ENCODE results near the gene EXOC4.
"Not testable (repeated sequence)": the region's sequence is repeated elsewhere in the genome, so short reads cannot be mapped to it uniquely, and the experiment has no call there.

Gene EXOC4

DNA sequence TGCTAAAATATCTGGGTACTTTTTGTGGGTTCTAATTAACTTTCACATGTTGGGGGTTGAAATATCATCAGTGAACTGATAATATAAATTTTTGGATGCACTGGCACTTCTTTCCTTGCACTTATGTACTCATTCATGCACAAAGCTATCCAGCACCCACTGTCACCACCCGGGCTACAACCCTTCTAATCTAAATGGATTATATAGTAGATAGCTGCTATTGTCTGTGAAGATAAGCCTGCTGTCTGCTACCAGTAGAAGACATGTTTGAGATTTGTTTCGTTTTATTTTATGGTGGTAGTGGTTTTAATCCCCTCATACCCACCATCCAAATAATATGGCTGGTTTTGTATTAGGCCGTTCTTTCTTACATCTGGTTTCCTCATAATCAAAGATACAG lies 520.7 kb downstream of the EXOC4 start:
- no peak for DNase-seq

DNA sequence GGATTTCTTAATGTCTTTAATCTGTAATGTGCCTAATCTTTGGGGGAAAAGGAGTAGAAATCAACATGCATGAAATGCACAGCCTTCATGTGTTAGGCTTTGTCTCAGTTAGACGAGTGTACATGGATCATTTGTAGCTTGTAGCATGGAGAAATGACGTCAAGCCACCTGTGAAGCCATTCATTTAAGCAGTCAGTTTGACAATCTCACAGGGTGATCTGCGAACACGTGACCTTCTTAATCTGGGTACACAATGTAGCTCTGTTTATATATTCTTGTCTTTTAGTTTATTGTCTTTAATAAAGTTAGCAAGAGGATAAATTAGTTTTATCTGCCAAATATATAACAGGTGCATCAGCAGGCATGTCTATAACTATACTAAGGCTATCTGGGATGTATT lies 522.3 kb downstream of the EXOC4 start:
- DNase-seq = no peak

GRCh38 chr7:133776266-133776665 lies 523.4 kb downstream of the EXOC4 start:
- no peak for DNase-seq

- no peak for DNase-seq
Measured at GRCh38 chr7:133777701-133778100, 524.8 kb downstream of the EXOC4 start.

- no peak for DNase-seq
Measured at GRCh38 chr7:133778472-133778871, 525.6 kb downstream of the EXOC4 start.

DNA sequence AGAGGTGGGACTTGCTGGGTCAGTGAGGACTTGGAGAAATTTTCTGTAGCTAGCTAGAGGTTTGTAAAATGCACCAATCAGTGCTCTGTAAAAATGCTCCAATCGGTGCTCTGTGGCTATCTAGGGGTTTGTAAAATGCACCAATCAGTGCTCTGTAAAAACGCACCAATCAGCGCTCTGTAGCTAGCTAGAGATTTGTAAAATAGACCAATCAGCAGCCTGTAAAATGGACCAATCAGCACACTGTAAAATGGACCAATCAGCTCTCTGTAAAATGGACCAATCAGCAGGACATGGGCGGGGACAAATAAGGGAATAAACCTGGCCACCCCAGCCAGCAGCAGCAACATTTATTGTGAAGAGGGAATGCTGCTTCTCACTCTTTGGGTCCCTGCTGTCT lies 526.7 kb downstream of the EXOC4 start:
- not testable (repeated sequence) for DNase-seq

DNA sequence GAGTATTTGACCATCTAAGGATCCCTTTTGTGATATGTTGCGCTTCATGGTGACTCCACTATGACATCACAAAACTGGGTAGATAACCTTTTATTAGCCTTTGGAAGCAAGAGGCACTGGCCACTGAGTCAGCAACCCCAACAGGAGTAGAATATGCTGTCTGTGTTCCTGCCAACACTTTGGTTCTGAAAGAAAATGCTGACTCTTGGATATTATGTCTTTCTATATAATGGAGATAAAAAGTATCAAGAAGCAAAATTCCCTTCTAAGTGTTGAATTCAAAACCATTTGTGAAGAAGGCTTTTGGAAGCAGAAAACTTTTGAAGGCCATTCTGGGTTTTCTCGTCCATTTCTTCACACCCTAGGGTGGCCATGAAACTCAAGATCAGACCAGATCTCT lies 528.0 kb downstream of the EXOC4 start:
- DNase-seq = no peak

DNA sequence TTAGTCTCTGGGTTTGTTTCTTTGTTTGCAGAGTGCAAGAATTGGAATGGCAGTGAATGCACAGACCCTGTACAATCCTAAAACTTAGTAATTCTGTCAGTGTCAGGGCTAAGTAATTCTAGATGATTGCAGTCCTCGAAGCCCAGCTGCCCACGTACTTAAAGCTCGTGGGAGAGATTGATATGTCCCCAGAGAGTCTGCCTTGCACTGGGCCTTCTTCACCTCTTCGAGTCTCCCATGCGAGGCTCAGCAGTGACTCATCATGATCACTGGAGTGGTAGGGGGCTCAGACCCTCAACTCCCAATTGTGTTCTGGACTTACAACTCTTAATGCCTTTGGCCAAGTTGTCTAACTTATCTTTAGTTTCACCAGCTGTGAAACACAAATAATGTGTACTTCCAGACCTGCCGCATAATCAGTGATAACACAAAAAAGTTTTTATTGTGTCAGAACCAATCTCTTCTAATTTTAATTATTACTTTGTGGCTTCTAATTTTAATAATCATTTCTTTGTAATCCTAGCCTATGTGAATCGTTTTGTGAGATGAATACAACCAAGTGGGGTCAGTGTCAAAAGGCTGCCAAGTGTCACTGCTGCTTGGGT lies 528.7 kb downstream of the EXOC4 start:
- DNase-seq = no peak

DNA sequence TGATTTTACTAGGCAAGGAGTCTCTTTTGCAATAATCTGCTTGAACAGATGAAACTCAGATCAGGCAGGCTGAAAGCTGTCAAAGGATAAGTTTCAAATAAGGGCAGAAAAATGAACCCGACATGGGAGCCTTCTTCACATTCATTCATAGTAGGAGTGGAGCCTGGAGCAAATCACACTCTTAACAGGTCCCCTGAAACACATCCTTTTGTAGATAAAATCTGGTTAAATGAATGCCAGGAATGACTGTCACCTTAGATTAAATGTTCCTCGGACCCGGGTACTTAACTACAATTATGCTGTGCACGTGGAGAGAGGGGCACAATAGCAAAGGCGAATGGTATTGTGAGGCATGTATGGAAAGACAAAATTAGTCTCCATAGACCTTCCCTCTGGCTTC lies 529.6 kb downstream of the EXOC4 start:
- no peak for DNase-seq

GRCh38 chr7:133783276-133783675 lies 530.4 kb downstream of the EXOC4 start:
- DNase-seq = no peak

DNA sequence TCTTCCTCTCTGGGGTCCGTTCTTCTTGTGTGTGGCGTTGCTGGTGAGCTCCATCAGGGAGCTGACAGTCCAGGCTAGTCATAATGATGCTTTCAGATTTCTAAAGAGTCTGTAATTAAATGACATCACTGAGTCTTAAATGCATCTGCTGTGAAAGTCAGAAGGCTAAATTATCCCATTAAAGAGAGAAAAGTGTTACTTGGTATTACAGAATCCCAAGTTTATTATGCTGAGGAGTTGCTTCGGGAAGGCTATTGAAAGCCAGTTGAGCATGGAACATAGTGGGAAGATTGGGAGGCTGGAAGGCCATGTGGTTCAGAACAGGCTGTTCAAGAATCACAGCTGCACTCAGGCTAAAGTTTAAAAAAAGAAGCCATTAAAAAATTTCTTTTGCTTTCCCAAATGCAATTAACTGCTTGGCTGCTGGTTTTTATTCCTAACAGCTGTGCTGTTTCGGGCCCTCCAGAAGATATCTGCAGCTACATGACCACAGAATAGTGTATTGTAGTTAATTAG lies 531.7 kb downstream of the EXOC4 start:
- DNase-seq = no peak

DNA sequence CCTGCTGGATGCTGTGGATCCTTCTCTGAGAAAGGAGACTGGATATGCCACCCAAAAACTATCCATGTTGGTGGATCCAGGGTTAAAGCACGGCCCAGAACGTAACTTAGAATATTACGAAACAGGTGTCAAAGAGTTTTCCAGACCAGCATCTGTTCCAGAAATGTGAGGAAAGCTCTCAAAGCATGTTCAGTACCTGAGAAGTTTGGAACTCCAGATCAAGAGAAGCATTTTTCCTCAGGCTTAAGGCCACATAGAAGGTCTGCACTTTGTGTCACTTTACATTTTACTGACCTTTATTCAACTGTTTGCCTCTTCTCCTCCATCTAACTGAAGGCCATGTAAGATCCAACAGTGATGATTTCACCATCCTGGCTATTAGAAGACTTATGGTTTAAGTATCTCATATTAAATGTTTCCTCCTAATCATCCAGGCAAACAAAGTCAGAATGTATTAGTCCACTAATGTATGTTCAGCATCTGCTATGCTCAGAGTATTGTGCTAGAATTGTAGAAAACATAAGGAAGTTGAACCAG lies 533.6 kb downstream of the EXOC4 start:
- no peak for DNase-seq

DNA sequence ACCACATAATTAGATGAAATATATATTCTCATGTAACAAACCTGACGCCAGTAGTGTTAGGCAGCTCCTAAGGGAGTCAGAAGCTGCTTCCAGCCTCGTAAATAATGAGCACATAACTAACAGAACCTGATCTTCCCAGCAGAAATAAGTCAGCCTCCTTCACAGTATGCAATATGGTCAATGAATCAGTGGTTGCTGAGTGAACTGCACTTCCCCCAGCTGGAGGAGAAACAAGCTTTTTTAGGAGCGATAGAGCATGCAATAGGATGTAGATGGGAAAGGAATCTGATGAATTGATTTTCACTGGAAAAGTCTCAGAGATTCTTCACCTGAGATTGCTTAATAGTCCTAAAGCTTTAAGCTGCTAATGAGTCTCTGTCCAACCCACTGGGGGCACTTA lies 537.1 kb downstream of the EXOC4 start:
- no peak for DNase-seq

DNA sequence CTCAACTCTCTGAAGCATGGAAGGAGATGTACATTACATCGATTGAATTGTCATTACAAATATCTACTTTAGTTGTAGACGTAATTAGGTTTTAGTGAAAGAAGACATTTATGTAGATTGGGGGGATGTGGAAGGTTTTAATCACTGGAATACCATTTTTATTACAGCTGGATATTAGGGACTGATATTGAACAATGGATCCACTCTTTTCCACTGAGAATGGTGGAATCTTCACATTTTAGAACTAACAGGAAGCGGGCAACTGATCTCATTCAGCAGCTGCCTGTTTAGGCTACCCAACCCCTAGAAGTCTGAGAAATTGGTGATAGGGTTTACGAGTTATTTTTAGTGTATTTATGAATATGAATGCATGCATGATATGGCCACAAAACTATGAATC lies 538.0 kb downstream of the EXOC4 start:
- DNase-seq = no peak

DNA sequence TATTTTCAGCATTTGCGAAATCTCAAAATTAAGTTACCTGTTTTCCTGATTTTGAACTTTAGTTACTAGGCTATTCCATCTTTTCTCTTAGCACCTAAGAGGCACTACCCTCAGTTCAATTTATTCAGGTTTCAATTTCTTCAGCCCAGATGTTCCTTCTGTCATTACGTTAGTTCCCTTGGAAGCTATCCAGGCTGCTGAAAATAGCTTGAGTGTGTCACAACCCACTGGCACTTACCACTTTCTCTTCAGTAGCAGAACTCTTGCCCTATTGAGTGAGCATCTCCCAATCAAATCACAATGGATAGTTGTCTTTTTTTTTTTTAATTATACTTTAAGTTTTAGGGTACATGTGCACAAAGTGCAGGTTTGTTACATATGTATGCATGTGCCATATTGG lies 541.6 kb downstream of the EXOC4 start:
- no peak for DNase-seq

- DNase-seq = no peak
Measured at GRCh38 chr7:133795068-133795665, 542.3 kb downstream of the EXOC4 start.

GRCh38 chr7:133796782-133797745 lies 544.2 kb downstream of the EXOC4 start:
- no peak for DNase-seq

DNA sequence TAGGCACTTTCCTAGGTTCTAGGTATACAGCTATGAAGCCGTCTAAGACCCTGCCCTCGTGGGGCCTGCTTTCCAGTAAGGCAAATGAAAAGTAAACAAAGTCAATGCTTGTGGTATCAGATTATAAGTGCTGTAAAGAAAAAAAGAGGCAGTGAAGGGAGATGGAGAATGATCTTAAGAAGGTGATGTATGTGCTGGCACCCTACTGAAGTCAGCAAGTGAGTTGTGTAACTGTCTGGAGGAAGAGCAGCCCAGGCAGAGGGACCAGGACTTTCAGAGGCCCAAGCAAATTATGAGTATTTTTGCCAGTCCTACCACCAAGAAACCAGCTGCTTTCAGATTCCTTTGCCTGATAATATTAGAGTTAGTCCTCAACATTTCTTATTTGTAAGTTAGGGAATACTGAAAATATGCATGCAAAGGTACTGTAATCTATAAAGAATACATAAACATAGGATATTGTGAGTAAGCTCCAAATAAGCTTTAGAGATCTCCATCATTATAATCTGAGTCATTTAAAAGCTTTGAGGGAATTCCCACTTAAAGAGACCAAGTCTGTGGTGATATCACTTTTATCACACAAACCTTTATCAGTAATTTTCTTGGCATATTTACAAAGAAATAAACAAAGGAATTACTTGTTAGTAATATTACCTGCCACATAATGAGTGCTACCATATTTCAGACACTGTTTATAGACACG lies 545.1 kb downstream of the EXOC4 start:
- no peak for DNase-seq

DNA sequence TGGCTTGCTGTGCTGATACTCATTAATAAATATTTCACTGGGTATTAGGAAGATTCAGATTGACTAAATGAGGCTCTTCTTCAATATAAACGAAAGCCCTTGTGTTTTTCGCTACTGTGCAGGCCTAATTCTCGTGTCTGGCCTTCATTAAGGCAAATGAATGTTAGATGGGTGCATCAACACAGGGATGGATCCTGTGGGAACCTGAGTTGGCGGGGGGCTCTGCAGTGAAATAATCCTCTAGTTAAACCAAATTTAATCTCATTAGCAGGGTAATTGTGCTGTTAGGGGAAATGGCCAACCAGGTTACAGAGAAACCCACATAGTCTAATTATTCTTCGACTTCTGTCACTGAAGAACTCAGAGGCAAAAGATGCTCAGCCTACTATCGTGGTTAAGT lies 548.5 kb downstream of the EXOC4 start:
- no peak for DNase-seq

GRCh38 chr7:133804127-133804526 lies 551.2 kb downstream of the EXOC4 start:
- DNase-seq = no peak

DNA sequence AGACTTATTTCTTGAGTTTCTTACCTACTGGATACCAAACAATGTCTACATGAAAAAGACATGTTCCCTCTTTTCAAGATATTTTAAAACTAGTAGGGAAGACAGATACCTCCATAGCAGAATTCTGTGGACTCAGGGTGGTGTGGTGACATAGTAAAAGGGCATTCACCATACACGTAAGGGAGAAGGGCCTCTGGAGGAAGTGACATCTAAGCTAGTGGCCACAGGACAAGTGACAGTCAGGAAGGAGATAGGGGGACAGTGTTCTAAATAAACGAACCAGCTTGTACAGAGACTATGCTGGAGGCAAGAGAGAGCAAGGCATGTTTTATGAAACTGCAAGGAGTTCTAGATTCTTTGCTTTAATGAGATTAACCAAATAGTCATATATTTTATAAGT lies 552.5 kb downstream of the EXOC4 start:
- DNase-seq = no peak

DNA sequence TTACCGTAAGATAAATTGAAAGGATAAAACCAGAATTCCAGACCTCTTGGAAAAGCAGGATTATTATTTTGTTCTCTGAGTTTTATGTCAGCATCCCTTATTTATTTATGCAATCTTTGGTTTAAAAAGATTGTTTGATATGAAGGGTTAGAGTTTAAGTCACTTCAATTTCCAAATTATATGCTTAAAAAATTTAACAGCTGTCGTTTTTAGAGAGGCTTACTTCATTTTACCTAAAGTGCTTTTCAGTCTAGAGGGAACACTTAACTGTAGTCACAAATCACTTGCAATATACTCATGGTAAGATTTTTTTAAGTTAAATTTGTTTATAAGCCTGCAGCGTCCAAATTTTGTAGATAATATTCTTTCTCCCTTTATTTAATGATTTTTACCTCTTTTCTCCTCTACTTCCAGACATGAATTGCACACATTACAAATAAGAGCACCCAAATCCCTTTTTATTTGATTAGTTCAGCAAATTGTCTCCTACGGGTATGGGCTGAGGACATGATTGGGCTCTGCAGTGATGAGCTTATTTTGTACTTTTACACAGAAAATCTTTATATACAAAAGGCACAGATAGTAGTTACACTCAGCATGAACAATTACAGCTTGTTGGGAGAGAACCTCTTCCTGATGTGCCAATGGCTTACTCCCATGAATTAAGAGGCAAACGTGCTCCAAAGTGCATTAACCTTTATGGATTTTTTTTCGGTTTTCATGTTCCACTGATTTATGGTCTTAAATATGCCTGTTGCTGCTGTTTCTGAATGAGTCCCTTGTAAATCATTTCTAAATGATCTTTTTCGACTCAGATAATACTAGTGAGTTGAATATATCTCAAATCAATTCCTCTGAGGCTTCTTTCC lies 555.0 kb downstream of the EXOC4 start:
- no peak for DNase-seq

Measured in stimulated activated CD8-positive, alpha-beta memory T cell treated with anti-CD3 and anti-CD28 coated beads, Interleukin-4, amount 100 ng/mL, for 48 hours (primary cell).